Activated naive CD8-positive, alpha-beta T cell (primary cell): ENCODE data around the gene SEMA4F.

Source experiments
- H3K27ac Mint-ChIP-seq: one replicate; pipeline ENCODE4 v1.8.0; 2021; ENCODE audit warnings: mixed read lengths
- H3K27me3 Mint-ChIP-seq: one replicate; pipeline ENCODE4 v1.8.0; 2021; ENCODE audit warnings: mixed read lengths
- H3K36me3 Mint-ChIP-seq: one replicate; pipeline ENCODE4 v1.8.0; 2021; ENCODE audit warnings: mixed read lengths
- H3K4me1 Mint-ChIP-seq: one replicate; pipeline ENCODE4 v1.8.0; 2021; ENCODE audit warnings: low read depth, mixed read lengths
- H3K4me3 Mint-ChIP-seq: one replicate; pipeline ENCODE4 v1.8.0; 2021; ENCODE audit warnings: mild to moderate bottlenecking, mixed read lengths
- H3K9me3 Mint-ChIP-seq: one replicate; pipeline ENCODE4 v1.8.0; 2021; ENCODE audit warnings: low read depth, mixed read lengths

Gene SEMA4F

DNA sequence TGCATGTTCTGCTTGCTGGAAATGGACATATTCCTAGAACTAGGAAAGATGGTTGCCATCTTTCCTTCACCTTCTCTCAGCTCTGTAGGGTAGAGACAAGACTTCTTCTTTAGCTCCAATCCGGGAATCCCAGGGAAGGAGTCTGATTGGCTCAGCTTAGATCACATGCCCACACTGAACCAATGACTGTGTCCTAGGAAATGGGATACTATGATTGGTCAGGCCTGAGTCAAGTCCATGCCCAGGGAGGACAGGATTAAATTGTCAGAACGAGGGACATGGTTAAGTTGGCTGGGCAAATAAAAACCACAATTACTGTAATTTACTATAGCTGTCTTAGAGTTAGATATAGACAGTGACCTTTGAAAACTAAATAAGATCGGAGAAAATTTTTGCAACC, 31.4 kb downstream of the SEMA4F start:
- H3K36me3 Mint-ChIP-seq: peaks cover 6% of the 10 kb centered on the region
- no peaks in the 10 kb centered on the region for H3K27me3 Mint-ChIP-seq

DNA sequence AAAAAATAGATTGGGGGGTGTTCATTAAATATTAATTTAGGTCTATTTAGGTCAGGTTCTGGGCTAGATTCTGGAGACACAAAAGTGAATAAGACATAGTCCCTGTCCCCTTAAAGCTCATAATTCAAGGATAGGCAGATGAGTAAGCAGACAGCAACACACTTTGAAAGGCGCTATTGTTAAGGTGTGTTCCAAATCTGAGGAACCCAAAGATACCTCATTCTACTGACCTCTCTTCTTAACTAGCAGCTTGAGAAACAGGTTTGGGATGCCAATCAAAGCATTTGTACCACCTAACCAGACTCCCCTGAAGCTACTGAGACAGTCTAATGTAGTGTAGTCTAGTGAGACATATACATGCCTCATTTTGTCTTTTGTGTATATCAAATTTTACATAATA, 34.8 kb downstream of the SEMA4F start:
- Mint-ChIP-seq H3K27ac (no peak overlapping the region), H3K4me3 (no peak overlapping the region)

More for the DNA sequence above, 31.4 kb downstream of the SEMA4F start:
- Mint-ChIP-seq H3K27ac (no peak overlapping the region), H3K4me3 (no peak overlapping the region), H3K4me1 (no peaks in the 10 kb centered on the region), H3K9me3 (no peaks in the 10 kb centered on the region)

DNA sequence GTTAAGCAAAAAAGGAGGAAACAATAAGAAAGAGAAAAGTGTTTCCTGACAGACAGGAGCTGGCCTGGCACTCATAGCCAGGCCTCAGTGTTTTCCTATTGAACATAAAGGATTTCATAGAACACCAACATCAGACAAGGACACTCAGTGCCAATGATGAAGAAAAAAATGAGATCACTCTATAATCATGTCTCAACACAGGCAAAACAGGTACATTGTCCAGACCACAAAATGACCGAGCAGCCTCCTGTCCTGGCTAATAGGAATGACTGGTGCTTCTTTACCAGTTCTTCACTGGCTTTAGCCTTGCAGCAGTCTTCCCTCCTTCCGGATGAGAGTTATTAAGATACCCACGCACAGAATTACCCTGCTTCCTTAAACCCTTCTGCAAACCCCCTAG, 35.6 kb downstream of the SEMA4F start:
- Mint-ChIP-seq H3K9me3 (no peaks in the 10 kb centered on the region), H3K4me1 (no peaks in the 10 kb centered on the region), H3K27ac (no peak overlapping the region), H3K36me3 (peaks cover 2% of the 10 kb centered on the region), H3K27me3 (no peaks in the 10 kb centered on the region), H3K4me3 (no peak overlapping the region)

More for the DNA sequence above, 34.8 kb downstream of the SEMA4F start:
- H3K4me1 Mint-ChIP-seq: no peaks in the 10 kb centered on the region
- no peaks in the 10 kb centered on the region for H3K27me3 Mint-ChIP-seq
- H3K36me3 Mint-ChIP-seq: peaks cover 6% of the 10 kb centered on the region
- H3K9me3 Mint-ChIP-seq: no peaks in the 10 kb centered on the region

DNA sequence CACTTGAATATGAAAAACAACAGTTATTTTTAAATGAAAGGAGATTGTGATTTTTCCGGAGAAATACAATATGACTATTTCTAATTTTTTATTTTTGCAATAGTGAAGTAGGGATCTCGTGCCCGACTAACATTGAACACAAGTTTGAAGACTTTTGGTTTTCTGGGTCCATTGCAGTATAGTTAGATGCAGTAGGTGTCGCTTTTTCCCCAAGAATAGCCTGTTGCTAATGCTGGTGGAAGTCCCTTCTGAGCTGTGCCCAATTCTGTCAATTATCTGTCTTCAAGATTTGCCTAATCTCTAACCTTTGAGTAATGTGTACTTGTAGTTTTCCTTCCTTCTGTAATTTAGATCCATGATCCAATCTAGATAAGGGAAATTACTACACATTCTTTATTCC, 36.5 kb downstream of the SEMA4F start:
- Mint-ChIP-seq H3K27ac (no peak overlapping the region), H3K27me3 (no peaks in the 10 kb centered on the region), H3K36me3 (peaks cover 2% of the 10 kb centered on the region), H3K4me3 (no peak overlapping the region), H3K4me1 (no peaks in the 10 kb centered on the region), H3K9me3 (no peaks in the 10 kb centered on the region)

DNA sequence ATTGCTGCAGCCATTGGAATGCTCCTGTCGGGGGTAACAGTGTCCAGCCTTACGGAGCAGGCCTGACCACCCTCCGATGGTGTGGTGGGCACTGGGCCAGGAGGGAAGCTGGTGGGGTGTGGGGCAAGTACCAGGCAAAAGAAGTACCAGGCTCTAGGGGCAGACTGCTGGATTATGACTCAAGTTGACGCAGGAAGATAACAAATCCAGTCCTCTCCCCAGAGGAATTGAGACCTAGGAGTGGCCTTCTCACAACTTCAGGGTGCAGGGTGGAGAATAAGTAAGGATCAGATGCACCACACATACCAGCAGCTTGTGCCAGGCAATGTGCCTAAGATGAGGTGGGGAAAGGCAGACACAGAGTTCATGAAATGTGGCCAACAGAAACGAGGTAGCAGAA, 37.9 kb downstream of the SEMA4F start:
- Mint-ChIP-seq H3K36me3 (no peaks in the 10 kb centered on the region), H3K4me1 (no peaks in the 10 kb centered on the region), H3K4me3 (no peak overlapping the region), H3K27me3 (no peaks in the 10 kb centered on the region), H3K9me3 (no peaks in the 10 kb centered on the region), H3K27ac (no peak overlapping the region)

DNA sequence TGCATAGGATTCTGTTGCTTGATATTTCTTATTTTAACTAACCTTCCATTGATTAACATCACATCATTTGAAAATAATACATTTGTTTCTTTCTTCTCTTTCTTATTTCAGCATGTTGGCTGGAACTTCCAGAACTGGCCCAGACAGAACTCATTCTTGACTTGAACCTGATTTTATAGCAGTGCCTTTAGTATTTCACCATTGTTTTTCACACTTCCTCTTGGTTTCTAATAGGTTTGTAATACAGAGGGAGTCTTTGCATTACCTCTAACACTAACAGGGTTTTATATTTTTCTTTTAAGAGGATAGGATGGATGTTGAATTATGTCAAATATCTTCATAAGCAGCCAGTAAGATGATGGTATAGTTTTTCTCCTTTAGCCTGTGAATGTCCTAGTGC, 39.2 kb downstream of the SEMA4F start:
- Mint-ChIP-seq H3K9me3 (no peaks in the 10 kb centered on the region), H3K4me1 (no peaks in the 10 kb centered on the region), H3K4me3 (no peak overlapping the region), H3K27ac (no peak overlapping the region), H3K36me3 (no peaks in the 10 kb centered on the region), H3K27me3 (no peaks in the 10 kb centered on the region)

DNA sequence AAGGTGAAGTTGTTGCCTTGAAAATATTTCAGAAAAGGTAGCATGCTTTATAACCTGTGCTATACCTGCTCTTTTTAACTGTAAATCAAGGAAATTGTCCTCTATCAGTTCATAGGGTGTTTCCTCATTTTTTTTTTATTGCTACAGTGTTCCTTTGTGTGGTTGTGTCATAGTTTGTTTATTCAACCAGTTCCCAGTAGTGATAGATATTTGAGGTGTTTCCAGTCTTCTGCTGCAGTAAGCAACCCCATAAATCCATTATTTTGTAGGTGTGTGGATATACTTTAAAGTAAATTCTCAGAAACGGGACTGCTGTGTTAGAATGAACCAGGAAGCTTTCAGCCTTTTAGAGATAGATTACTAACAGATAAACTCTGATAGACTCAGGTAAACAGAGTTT, 39.6 kb downstream of the SEMA4F start:
- no peaks in the 10 kb centered on the region for H3K27me3 Mint-ChIP-seq
- H3K9me3 Mint-ChIP-seq: no peaks in the 10 kb centered on the region
- H3K27ac Mint-ChIP-seq: no peak overlapping the region
- no peaks in the 10 kb centered on the region for H3K4me1 Mint-ChIP-seq
- H3K4me3 Mint-ChIP-seq: no peak overlapping the region
- peaks cover 2% of the 10 kb centered on the region for H3K36me3 Mint-ChIP-seq

DNA sequence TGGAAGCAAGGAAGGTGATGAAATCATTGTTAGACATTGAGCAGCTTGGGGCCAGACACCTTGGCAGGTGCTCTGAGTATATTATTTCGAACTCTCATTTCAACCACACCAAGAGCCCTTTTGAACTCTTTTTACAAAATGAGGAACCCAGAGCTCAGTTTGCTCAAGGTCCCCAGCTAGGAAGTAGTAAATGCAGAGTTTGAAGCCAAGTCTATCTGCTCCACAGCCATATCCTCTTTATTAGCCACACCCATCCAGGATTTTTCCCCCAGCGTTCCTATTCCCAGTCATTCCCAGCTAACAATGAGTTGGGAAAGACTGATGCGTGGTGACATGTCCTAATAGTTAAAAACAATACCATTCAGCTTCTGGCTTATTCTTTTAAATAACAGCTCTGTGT, 40.2 kb downstream of the SEMA4F start:
- Mint-ChIP-seq H3K9me3 (no peaks in the 10 kb centered on the region), H3K36me3 (peaks cover 2% of the 10 kb centered on the region), H3K4me3 (no peak overlapping the region), H3K27ac (no peak overlapping the region), H3K27me3 (no peaks in the 10 kb centered on the region), H3K4me1 (no peaks in the 10 kb centered on the region)

DNA sequence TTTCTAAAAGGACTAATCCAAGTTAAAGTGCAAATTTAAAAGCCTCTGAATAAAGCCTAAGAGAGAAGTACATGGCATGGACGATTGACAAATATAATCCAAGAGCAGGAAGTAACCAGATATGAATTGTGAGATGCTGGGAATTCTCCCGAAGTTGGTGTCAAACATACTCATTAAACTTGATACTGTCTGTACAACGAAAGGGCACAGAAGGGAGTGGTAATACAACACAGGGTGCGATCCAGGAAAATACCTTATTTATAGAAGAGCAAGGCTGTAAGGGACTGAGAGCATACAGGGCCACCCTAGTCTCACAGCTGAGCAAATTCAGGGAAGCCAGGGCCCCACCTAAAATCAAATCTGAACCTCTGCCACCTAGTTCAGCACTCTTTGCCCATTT, 41.6 kb downstream of the SEMA4F start:
- H3K9me3 Mint-ChIP-seq: no peaks in the 10 kb centered on the region

DNA sequence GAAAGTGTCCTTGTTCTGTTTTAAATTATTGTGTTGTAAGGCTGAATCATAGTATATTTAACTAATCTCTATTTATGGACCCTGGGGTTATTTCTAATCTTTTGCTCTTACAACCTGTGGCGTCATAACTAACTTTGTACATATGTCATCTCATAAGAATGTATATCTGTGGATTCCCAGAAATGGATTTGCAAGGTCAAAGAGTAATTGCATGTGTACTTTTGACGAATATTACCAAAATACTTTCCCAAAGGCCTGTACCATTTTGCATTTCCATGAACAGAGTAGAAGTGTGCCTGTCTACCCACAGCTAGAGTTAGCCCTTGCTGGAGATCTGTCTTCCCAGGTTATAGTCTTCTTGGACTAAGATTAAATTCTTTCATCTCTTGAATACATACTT, 42.8 kb downstream of the SEMA4F start:
- Mint-ChIP-seq H3K4me3 (no peak overlapping the region), H3K27ac (no peak overlapping the region), H3K36me3 (peaks cover 2% of the 10 kb centered on the region), H3K27me3 (no peaks in the 10 kb centered on the region), H3K9me3 (no peaks in the 10 kb centered on the region), H3K4me1 (no peaks in the 10 kb centered on the region)

More for the DNA sequence above, 41.6 kb downstream of the SEMA4F start:
- no peak overlapping the region for H3K4me3 Mint-ChIP-seq
- no peaks in the 10 kb centered on the region for H3K27me3 Mint-ChIP-seq
- no peaks in the 10 kb centered on the region for H3K4me1 Mint-ChIP-seq
- H3K36me3 Mint-ChIP-seq: peaks cover 2% of the 10 kb centered on the region
- no peak overlapping the region for H3K27ac Mint-ChIP-seq

DNA sequence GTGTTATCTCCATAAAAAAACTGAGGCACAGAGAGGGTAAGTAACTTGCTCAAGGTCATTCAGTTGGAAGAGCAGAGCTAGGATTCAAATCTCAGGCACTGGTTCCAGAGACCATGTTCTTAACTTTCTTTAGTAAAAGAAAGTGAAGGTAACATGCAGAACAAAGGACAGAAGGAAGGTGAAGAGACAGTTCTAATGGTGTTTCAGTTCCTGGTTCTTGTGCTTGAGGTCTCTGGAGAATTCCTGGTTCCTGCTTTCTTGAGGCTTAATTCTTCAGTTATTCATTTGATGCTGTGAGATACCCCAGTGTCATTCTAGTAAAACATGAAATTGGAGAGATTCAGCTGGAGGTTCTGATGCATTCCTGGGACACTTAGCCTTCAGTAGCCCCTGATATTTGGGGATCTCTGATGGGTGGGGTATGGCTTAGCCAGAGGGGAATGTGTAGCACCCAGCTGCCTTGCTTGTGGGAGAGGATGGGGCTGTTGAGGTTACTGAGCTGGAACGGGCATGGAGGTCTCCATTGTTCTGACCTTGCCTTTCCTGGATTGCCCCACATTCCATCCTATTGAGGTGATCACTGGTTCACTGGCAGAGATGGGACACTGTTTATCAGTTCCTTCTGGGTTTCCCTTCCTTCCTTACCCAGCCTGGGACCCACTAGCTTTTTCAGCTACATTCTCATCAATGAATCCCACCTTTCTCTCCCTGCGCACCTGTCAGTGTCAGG, 46.8 kb downstream of the SEMA4F start:
- no peak overlapping the region for H3K4me3 Mint-ChIP-seq
- H3K27ac Mint-ChIP-seq: no peak overlapping the region
- H3K36me3 Mint-ChIP-seq: peaks cover 8% of the 10 kb centered on the region
- no peaks in the 10 kb centered on the region for H3K4me1 Mint-ChIP-seq
- no peaks in the 10 kb centered on the region for H3K27me3 Mint-ChIP-seq
- no peaks in the 10 kb centered on the region for H3K9me3 Mint-ChIP-seq

DNA sequence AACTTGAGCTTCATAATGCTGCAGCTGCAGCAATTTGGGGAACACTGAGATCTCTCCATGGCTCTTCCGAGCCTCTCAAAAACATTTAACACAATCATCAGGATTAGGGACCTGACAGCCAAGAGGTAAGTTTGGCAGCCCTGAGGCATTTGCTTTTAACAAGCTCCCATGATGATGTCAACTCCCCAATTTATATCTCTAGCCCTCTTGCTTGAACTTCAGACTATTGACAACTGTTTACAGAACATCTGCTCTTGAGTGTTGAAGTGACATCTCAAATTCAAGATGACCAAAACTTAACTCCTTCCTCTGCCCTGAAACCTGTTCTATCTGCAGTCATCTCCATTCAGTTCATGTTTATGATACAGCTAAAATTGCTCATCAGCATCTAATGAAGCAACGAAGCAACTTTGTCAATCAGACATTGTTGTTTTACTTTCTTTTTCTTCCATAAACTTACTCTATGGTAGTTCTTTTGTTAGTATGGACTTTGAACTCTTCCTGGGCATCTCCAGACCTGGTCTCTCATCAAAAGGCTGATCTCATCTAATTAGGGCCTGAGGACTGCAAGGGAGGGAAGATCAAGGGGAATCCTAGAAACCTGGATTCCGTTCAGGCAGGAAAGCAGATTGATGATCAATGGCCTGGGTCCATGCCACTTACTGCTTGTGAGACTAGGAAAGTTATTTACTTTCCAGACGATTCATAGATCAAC, 48.1 kb downstream of the SEMA4F start:
- no peaks in the 10 kb centered on the region for H3K9me3 Mint-ChIP-seq
- no peaks in the 10 kb centered on the region for H3K4me1 Mint-ChIP-seq
- H3K36me3 Mint-ChIP-seq: peaks cover 12% of the 10 kb centered on the region
- H3K4me3 Mint-ChIP-seq: no peak overlapping the region
- no peaks in the 10 kb centered on the region for H3K27me3 Mint-ChIP-seq
- no peak overlapping the region for H3K27ac Mint-ChIP-seq

DNA sequence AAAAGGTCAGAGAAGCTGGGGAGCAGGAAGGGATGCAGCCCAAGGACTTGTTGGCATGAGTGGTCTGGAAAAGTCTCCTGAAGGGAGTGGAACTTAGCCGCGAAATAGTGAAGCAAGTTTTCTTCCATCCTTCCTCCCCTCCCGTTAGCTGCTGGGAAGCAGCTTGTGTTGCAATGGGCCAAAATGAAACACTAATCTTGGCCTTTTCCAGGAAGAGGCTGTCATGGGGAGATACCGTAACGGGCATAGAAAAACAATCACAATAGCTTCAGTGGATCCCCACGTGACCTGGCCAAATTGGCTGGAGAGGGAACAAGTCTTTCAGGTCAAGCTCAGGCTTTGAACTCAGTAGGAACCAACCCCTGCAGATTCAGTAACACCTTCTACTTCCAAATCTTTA, 49.3 kb downstream of the SEMA4F start:
- Mint-ChIP-seq H3K27ac (no peak overlapping the region), H3K36me3 (peaks cover 16% of the 10 kb centered on the region), H3K4me1 (no peaks in the 10 kb centered on the region), H3K27me3 (no peaks in the 10 kb centered on the region), H3K9me3 (no peaks in the 10 kb centered on the region), H3K4me3 (no peak overlapping the region)

DNA sequence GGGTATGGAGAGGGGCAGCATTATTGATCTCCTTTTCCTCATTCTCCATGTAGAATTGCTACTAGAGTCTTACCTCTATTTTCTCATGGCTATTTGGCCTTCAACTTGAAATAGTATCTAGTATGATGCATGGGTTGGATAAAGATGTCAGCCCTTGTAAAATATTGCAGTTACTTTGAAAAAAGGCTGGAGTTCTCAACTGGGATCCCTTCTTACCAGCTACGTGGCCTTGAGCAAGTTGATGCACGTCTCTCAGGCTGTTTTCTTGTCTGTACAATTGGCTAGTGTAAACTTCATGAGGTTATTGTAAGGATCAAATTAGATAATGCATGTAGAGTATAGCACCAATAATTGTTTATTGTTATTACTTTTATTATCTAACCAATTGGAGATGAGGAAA, 50.2 kb downstream of the SEMA4F start:
- Mint-ChIP-seq H3K4me1 (no peaks in the 10 kb centered on the region), H3K4me3 (no peak overlapping the region), H3K27me3 (no peaks in the 10 kb centered on the region), H3K27ac (no peak overlapping the region), H3K36me3 (peaks cover 15% of the 10 kb centered on the region), H3K9me3 (no peaks in the 10 kb centered on the region)

DNA sequence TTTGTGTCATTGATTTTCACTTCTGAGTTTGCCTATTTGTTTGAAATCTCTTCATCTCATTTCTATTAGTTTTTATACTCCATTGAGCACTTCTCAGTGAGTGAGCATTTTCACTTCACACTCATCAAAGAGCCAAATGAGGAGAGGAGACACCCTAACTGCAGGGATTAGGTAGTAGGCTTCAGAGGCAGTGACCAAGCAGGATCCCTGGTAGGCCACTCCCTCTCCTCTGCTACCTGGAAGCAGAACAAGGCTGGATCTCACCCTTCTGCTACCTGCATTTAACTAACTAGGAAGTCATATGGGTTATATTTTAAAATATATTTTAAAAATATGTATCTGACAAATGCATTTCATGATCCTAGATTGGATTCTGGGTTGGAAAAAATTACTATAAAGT, 52.7 kb downstream of the SEMA4F start:
- Mint-ChIP-seq H3K4me1 (no peaks in the 10 kb centered on the region), H3K4me3 (no peak overlapping the region), H3K27ac (no peak overlapping the region), H3K9me3 (no peaks in the 10 kb centered on the region), H3K36me3 (peaks cover 15% of the 10 kb centered on the region), H3K27me3 (no peaks in the 10 kb centered on the region)

DNA sequence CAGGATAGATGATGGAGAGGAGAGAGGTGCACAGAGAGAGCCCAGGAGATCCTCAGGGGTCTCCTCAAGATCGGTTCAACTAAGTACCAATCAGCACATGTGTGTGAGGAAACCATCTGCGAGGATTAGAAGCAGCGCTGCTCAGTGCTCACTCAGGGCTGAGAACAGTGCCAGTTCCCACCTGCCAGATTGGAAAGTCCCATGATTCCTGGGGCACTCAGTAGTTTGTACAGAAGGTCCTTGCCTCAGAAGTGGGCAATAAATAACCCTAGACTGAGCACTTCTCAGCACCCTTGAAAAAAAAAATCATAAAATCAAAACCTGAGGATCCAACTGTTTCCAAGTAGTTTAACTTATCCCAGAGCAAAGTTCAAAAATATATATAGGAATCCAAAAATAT, 53.8 kb downstream of the SEMA4F start:
- Mint-ChIP-seq H3K27me3 (no peaks in the 10 kb centered on the region), H3K4me3 (no peak overlapping the region), H3K27ac (no peak overlapping the region), H3K4me1 (no peaks in the 10 kb centered on the region), H3K9me3 (no peaks in the 10 kb centered on the region), H3K36me3 (peaks cover 12% of the 10 kb centered on the region)
